LNCAP (cell line): ENCODE results near the gene EDN2.

Experiments used
- CTCF ChIP-seq: fragments of 450-650 bp; IDR thresholded peaks from 2 replicates; pipeline ENCODE4 v1.5.1; 2017; ENCODE audit warnings: mild to moderate bottlenecking

The EDN2 gene

GRCh38 chr1:41452704-41453290, 31.7 kb downstream of the EDN2 start:
- TF ChIP-seq CTCF: no peak

GRCh38 chr1:41450747-41451285, 33.7 kb downstream of the EDN2 start:
- no peak for TF ChIP-seq CTCF

GRCh38 chr1:41449326-41449921, 35.1 kb downstream of the EDN2 start:
- TF ChIP-seq CTCF: no peak

- no peak for TF ChIP-seq CTCF
Observed at GRCh38 chr1:41448821-41449220, 35.7 kb downstream of the EDN2 start.

GRCh38 chr1:41447995-41448770, 36.3 kb downstream of the EDN2 start:
- TF ChIP-seq CTCF: no peak

GRCh38 chr1:41446851-41447610, 37.5 kb downstream of the EDN2 start:
- TF ChIP-seq CTCF: no peak

- no peak for TF ChIP-seq CTCF
Observed at GRCh38 chr1:41444785-41445184, 39.7 kb downstream of the EDN2 start.
